UCSD-AML1 (cell line): ENCODE results near the gene POLD3.
"Not testable (repeated sequence)": the region's sequence is repeated elsewhere in the genome, so short reads cannot be mapped to it uniquely, and the experiment has no call there.

ENCODE experiments used
- DNase-seq: peaks from one replicate; lab custom pipeline; 2025; ENCODE audit not compliant: unreplicated experiment; lab: John Stamatoyannopoulos, UW

The POLD3 gene

DNA sequence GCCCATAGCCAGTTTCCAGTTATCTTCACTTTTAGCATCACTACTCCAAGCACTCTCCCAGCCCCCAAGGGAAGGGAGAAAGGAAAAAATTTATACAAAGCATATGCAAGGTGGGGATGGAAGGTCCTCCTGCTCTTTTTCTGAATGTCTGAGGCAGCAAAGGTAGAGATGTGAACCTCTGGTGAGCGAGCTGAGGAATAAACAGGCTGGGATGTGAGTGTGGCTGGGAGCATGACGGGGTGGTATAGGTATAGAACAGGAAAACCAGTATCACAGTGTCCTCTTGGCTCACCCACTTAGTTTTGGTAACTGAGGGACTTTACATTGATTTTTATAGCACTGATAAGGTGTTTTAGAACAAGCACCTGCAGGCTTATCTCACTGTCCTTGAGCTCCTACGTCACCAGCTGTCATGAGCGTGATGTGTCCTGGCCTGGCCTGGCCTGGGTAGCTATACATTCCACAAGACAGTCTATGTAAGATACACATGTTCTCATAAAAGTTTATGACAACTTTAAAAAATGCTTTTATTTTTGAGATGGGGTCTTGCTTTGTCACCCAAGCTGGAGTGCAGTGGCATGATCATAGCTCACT lies 10.3 kb upstream of the POLD3 start:
- no peak for DNase-seq

DNA sequence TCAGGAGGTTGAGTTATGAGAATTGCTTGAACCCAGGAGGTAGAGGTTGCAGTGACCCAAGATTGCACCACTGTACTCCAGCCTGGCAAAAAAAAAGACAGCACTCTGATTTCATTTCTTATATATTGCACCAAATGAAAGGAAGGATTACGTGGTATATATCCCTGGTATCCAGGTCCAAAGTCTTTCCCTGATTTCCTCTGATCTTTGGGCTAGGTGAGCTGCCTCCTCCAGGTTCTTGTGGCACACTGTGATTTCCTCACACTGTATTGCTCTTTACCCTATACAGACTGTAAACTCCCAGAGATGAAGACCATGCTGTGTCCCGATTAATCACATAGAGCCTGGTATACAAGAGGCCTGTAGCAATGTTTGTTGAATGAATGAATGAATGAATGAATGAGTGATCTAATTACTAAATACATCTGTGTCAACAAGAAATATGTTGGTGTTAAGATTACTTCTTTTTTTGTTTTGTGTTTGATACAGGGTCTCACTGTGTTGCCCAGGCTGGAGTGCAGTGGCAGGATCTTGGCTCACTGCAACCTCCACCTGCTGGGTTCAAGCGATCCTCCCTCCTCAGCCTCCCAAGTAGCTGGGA lies 9.3 kb upstream of the POLD3 start:
- DNase-seq, result no peak

DNA sequence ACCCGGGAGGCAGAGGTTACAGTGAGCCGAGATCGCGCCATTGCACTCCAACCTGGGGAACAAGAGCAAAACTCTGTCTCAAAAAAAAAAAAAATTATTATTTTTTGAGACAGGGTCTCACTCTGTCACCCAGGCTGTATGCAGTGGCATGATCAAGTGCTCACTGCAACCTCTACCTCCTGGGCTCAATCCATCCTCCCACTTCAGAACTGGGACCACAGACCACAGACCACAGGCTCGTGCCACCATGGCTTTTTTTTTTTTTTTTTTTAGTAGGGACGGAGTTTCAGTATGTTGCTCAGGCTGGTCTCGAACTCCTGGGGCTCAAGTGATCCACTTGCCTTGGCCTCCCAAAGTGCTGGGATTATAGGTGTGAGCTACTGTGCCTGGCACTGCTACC lies 1.9 kb upstream of the POLD3 start:
- not testable (repeated sequence) for DNase-seq

DNA sequence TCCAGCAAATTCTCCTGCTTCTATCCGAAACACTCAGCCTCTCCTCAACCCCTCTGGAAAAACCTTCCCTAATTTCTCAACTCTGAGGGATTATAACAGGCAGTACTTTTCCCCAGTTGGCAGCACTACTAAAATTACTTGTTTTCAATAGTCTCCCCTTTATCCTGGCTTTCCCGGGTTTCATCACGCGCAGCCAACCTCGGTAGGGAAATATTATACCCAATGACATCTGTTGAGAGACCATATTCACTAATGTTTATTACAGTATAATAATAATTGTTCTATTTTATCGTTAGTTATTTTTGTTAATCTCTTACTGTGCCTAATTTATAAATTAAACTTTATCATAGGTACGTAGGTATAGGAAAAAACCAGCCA lies 330 bp upstream of the POLD3 start:
- no peak for DNase-seq

DNA sequence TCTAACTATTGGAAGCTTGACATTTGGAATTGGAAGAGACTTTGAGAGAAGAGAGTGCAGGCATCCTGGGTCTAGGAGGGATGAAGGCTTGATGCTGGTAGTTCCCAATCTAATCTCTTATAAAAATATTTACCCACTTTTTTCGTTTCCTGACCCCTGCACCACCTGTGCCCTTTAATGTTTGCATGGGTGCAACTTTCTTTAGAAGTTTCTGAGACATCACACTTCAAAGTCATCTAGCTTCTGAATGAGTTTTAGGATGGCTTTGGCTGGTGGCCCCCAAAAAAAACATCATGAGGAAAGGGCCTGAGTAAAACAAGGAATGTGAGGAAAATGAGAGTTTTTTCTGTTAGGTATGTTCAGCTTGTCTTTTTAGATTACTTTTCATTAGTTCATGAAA lies 1.1 kb downstream of the POLD3 start:
- no peak for DNase-seq

DNA sequence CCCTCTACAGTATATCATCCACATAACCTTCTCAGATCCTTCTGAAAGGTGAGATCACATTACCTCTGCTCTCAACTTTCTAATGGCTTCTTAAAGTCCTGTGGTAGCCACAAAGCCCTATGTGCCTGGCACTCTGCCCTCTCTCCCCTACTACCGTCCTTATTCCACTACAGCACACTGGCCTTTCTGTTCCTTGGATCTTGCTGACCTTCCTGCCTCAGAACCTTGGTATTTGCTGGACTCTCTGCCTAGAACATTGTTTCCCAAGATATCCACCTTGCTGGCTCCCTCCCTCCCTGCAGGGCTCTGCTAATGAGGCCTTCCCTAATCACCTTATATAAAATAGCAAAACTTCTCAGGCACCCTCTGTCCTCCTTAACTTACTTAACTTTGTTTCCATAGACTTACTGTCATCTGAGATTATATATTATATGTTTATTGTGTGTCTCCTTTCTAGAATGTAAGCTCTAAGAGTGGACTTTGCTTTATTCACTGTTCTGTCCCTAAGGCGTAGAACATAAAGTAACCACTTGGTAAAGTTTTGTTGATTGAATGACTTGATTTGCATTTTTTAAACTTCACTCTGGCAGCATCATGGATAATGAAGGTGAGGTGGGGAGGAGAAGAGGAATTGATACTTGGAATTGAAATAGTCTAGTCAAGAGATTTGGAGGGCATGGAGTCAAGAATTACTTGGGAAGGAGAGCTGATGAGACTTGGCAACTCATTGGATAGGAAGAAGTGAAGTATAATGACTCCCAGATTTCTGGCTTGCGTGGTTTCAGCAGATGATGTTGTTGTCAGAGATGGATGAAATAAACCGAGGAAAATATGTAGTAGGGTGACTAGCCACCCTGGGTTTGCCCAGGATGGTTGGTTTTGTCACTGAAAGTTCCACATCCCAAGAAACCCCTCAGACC lies 10.5 kb downstream of the POLD3 start:
- no peak for DNase-seq

DNA sequence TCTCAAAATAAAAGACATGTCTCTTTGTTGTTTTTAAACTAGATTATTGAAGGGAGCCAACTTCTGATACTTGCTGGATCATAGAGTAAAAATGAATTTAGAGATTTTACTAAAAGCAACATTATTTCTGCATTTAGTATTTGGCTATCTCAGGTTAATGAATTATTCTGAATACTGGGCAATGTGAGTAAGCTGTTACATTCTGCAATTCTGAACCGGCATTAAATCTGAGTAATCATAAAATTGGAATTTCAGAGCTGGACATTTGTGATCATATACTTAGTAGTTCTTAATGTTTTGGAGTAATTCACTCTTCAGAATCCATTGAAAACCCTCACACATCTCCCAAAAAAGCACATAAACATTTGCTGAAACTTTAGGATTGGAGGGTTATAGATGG lies 11.5 kb downstream of the POLD3 start:
- DNase-seq, result no peak

DNA sequence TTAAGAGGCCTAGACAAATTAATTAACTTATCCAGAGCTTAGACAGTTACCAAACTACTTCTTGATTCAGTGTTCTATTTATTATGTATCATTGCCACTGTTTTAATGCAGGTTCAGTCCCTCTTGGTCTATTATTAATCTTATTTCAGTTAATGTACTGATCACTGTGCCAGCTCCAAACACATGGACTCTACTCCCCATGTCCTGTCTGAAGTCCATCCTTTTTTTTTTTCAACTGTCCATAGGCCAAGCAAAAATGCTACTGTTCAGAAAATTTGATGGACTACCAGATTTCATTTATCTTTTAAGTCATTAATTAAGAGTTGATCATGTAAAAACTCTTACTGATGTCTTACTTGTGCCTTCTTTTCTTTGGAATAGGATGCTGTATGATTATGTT lies 11.9 kb downstream of the POLD3 start:
- DNase-seq, result no peak

DNA sequence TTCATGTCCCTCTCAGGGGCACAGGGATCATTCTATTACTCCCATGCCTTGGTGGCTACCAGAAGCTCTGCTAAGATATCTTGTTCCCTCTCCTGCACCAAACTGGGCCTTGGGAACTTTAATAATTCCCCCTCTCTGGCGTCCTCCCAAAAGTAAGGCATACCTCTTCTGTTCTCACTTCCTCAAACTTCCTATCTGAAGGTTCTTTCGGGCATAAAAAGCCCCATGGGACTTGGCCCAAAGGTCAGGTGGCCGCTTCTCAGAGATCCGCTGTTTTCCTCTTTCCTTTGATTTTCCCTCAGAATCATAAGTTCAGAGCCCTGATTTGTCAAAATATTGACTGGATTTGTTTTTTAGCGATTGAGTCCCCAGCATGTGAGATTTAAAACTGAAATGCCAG lies 13.0 kb downstream of the POLD3 start:
- DNase-seq, result no peak

DNA sequence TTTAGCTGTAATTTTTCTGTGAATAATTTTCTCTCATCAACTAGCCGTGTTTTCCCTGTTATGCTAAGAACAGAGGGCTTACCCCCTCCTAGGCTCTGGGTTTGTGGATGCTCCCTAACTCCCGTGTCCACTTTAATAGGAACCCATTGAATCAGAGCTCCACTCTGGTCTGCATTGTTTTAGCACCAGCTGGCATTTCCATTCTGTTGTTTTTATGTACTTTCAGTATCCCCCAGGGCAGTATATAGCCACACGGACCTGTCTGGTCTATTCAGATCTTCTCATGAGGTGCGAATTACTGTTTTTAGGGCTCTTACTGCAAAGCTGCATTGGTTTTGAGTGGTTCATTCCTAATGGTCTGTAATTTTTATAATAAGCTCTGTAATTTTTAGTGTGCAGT lies 16.0 kb downstream of the POLD3 start:
- no peak for DNase-seq

DNA sequence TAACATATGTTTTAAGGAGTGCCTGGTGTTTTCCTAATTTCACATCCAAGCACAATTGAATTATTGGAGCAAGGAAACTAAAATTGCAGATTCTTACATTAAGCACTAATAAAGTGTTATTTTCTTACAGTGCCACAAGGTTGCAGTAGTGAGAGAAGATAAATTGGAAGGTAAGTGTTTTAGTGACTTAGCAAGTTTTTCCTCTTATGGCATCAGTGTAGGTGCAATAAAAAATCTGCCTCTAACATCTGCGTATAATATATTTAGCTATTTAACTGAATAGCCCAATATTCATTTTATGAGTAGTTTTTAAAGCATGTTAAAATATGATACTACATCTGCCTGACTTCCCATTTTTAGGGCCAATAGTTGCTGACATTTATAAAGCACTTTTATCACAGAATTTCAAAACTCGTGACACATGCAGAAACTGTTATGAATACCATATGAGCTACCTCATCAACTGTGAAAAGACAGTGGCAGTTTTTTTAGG lies 19.0 kb downstream of the POLD3 start:
- no peak for DNase-seq

DNA sequence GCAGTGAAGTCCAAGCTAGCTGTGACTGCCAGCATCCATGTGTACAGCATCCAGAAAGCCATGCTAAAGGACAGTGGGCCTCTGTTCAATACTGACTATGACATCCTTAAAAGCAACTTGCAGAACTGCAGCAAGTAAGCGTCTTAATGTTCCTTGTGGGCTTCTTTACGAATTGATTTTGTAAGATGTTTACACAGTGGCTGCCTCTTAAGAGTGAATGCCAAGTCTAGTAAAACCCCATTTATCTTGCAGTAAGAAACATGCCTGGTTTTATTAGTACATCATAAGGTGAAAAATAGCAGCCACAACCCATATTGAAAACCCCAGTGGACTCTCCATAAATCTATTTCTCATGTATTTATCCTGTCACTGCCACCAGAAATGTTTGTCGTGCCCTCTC lies 20.5 kb downstream of the POLD3 start:
- DNase-seq, result no peak

DNA sequence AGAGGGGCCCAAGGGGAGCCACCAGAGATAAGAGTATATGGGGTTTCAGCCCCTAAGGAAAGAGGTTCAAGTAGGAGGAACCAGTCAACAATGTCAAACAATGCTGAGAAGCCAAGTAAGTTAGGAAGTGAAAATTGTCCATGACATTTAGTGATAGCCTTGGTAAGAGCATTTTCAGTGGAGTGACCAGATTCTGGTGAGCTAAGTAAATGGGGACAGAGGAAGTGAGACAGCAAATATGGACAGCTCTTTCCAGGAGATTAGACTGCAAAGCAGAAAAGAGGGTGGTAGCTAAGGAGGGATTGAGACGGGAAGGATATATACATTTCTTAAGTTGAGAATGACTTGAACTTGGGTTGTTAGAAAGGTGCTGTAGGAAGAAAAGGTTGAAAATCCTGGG lies 22.9 kb downstream of the POLD3 start:
- DNase-seq, result no peak

DNA sequence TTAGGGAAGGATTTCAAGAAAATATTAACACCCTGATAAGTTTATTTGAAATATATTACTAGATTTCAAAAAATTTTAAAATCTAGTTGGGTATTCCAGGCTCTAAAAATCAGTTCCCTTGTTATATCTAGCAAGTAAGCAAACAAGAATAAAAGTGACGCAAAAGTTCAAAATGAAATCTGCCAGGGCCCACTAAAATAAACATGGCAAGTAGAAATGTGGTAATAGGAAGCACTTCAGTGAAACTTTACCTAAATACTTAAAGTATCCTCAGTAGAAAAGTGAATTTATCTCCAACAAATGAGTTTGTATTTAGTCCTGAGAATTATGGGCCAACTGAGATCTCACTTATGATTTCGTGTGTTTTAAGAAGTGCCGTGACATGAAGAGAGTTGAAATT lies 23.6 kb downstream of the POLD3 start:
- no peak for DNase-seq

DNA sequence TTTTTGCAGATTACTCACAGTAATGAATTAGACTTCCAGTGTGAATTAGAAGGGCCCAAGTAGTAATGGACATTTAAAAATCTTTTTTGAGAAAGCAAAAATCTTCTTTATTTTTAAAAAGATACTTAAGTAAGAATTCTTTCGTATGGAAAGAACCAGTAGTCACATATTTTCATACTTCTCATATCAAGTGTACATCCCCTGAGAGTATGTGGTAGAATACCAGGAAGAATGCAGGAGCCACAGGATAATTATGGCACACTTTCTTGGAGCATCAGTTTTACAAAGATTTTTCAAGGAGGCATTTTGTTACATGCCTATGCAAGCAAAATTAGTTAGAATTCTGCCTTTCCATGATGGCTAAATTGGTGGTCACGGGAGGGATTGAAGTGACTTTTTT lies 28.1 kb downstream of the POLD3 start:
- no peak for DNase-seq

DNA sequence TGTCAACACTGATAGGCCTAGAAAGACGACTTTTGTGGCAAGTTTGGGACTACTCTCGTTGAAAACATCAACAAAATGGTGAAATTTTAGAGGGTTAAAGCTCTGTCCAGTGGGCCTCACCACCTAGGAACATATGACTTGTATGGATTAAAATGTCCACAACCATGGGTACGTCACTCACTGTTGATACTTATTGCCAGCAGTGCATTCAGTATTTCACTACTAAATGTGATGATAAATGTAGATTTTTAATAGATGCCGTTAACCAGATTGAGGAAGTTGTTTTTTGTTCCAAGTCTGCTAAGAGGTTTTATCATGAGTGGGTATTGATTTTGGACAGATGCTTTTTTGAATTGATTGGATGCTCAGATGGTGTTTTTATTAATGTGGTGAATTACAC lies 33.7 kb downstream of the POLD3 start:
- no peak for DNase-seq

DNA sequence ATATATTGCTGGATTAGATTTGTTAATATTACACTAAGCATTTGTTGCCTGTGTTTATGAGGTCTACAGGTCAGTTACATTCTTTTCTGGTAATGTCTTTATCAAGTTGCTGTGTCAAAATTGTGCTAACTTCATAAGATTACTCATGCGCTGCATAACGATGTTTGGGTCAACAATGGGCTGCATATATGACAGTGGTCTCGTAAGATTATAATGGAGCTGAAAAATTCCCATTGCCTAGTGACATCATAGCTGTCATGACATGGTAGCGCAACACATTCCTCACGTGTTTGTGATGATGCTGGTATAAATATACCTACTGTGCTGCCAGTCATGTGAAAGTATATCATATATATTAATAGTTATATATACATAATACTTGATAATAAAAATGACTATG lies 34.2 kb downstream of the POLD3 start:
- DNase-seq, result no peak

DNA sequence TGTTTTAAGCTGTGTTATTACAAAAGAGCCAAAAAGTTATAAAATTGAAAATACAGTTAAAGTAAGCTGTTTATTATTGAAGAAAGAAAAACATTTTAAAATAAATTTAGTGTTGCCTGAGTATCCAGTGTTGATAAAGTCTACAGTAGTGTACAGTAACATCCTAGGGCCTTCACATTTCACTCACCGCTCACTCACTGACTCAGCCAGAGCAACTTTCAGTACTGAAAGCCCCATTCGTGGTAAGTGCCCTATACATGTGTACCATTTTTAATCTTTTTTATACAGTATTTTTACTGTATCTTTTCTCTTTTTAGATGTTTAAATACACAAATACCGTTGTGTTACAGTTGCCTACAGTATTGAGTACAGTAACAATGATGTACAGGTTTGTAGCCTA lies 35.0 kb downstream of the POLD3 start:
- DNase-seq, result no peak

DNA sequence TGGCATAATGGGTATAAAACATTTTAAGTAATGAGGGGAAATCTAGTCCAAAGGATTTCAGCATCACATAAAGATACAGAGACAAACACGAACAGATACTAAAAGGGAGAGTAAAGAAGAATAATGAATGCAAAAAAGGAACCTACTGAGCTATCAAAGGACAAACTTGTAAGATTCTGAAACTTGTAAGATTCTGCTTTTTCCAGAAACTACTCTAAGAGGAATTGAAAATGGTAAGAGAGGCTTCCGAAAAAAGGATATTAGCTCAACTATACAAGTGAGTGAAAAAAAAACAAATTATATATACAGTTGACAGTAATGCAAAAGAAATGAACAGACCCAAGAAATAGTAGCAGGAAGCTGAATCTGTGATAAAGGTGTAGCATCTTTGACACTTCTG lies 37.7 kb downstream of the POLD3 start:
- DNase-seq, result no peak

DNA sequence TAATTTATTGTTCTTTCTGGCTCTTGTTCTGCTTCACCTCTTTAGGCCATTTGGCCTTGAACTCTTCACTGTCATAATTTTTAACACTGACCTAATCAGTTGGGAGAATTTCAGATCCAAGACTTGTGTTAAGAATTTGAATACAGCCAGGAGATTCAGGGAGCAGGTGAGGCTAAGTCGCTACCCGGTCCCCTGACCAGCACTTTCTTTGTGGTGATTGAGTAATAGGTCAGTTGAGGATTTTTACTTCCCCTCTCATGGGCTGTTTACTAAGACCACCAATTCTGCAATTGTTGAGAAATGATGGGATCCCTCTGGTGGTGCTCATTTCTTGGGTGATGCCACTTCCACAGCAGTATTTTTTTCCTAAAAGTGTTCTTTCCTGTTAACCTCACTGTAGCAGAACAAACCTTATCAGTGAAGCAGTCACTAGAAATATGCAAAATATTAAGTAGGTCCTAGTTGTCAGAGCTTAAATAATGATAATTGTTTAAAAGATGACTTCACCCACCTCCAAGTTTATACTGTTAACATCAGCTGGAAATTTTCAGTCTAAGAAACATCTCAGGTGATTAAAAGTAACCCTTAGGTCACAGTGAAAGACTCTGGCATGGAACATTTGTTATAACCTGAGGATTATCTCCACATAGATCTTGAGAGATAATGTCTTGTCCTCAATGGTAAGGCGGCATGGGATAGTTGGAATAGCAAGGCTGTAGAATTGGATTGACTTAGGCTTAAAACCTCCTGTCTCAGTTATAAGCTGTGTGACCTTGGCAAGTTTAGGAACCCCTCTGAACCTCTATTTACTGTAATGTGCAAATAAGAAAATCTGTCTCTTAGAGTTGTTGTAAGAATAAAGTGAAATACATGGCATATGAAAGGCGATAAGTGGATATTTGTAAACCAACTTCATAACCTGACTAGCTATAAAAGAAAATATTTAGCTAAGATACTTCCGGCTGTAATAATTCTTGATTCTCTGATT lies 41.3 kb downstream of the POLD3 start:
- DNase-seq, result no peak

DNA sequence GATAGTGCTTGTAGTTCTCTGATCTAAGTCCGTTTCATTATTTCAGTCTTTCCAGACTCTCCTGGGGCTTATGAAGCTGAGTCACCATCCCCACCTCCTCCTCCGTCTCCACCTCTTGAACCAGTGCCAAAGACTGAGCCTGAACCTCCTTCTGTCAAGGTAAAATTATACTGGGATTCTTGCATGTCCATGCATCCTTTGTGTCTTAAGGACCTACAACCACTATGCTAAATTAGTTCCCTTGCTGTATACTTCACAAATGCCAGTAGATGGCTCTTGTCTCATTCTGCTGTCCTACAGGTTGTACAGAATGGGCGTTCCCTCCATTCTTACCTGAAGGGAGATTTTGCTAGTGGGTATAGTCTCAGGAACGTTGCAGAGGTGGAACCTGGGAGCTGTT lies 42.2 kb downstream of the POLD3 start:
- DNase-seq, result no peak
